ENCODE measurements around the gene PC.

The PC gene

DNA sequence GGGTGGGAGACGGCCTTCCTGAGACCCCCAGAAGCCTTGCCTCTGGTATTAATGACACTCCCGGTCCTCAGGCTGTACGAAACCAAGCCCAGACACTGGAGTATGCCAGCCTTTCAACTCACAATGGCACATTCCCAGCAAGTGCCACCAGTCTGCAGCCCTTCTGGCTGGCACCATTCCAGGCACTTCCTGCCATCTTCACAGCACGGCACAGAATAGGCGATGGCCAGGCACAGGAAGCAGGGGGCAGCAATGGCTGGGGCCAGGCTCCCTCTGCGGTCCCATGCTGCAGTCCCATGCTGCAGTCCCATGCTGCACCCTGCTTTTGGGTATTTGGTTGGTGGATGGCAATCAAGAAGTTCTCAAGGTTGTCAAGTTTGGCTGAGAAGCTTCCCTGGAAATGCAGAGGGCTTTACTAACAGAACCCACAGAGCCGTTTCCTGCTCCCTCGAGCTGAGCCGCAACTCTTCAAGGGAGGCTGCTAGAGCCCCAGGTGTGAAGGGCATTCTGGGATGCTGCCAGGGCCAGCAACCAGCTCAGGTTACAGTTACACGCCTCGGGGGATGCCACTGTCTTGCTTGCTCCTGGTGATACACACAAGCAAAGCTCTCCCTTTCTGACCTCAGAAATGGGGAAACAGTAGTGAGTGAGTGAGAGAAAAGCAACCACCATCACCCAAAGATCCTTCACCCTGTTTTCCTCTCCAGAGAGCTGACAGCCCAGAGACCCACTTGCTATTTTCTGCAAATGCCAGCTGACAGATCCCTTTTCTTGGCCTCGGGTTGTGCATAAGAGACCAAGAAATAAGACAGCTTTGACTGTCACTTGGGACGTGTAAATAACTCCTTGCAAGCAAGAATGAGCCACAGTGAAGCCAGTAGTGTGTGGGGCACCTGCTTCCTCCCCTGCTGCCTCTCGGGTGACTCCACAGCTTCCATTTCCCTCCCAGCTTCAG, 77.4 kb downstream of the PC start:
- Histone ChIP-seq H3K9ac (ENCODE audit: low read depth in 1 of 2, low read length in 2 of 2) (no peak overlapping the region), H3K4me1 (ENCODE audit: control insufficient read depth in 2 of 2, insufficient read depth in 2 of 2, low read length in 2 of 2) (peaks cover 7 to 11% of the 10 kb centered on the region in 2 donors), H3K27ac (ENCODE audit: low read depth in 2 of 2, low read length in 2 of 2) (no peak overlapping the region), H3K9me3 (ENCODE audit: control insufficient read depth in 2 of 2, low read length in 2 of 2) (no peaks in the 10 kb centered on the region), H3K4me3 (ENCODE audit: low read length in 2 of 2) (no peak overlapping the region), H3K27me3 (ENCODE audit: control insufficient read depth in 2 of 2, insufficient read depth in 2 of 2, low read length in 2 of 2) (no peaks in the 10 kb centered on the region), H3K36me3 (ENCODE audit: control insufficient read depth in 2 of 2, insufficient read depth in 2 of 2, low read length in 2 of 2) (no peaks in the 10 kb centered on the region)

GRCh38 chr11:66879999-66880398, 78.2 kb downstream of the PC start:
- H3K9me3 ChIP-seq (ENCODE audit: control insufficient read depth in 2 of 2, low read length in 2 of 2), result no peaks in the 10 kb centered on the region
- no peaks in the 10 kb centered on the region for H3K36me3 ChIP-seq (ENCODE audit: control insufficient read depth in 2 of 2, insufficient read depth in 2 of 2, low read length in 2 of 2)
- no peaks in the 10 kb centered on the region for H3K27me3 ChIP-seq (ENCODE audit: control insufficient read depth in 2 of 2, insufficient read depth in 2 of 2, low read length in 2 of 2)
- no peak overlapping the region for H3K4me3 ChIP-seq (ENCODE audit: low read length in 2 of 2)
- H3K9ac ChIP-seq (ENCODE audit: low read depth in 1 of 2, low read length in 2 of 2), result no peak overlapping the region
- peaks cover 7 to 11% of the 10 kb centered on the region in 2 donors for H3K4me1 ChIP-seq (ENCODE audit: control insufficient read depth in 2 of 2, insufficient read depth in 2 of 2, low read length in 2 of 2)
- H3K27ac ChIP-seq (ENCODE audit: low read depth in 2 of 2, low read length in 2 of 2), result no peak overlapping the region

DNA sequence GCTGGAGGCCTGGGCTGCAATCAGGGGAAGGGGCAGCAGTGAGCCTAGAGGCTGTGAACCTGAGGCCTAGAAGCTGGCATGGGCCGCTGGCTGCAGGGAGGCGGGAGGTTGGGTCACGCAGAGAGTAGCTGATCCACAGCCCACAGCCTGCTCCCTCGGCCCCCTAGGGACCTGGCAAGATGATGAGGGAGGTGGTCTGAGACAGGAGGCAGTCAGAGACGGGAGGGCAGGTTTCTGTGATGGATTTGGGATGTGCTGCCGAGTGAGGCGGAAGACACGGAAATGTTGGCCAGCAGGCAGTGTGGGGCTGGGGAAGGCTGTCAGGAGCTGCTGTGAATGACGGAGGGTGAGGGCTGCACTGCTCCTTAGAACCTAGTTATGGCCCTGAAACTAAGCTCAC, 78.6 kb downstream of the PC start:
- H3K9ac ChIP-seq (ENCODE audit: low read depth in 1 of 2, low read length in 2 of 2), result no peak overlapping the region
- H3K36me3 ChIP-seq (ENCODE audit: control insufficient read depth in 2 of 2, insufficient read depth in 2 of 2, low read length in 2 of 2), result no peaks in the 10 kb centered on the region
- no peak overlapping the region for H3K4me3 ChIP-seq (ENCODE audit: low read length in 2 of 2)
- H3K9me3 ChIP-seq (ENCODE audit: control insufficient read depth in 2 of 2, low read length in 2 of 2), result no peaks in the 10 kb centered on the region
- H3K27ac ChIP-seq (ENCODE audit: low read depth in 2 of 2, low read length in 2 of 2), result no peak overlapping the region
- peaks cover 7 to 11% of the 10 kb centered on the region in 2 donors for H3K4me1 ChIP-seq (ENCODE audit: control insufficient read depth in 2 of 2, insufficient read depth in 2 of 2, low read length in 2 of 2)
- H3K27me3 ChIP-seq (ENCODE audit: control insufficient read depth in 2 of 2, insufficient read depth in 2 of 2, low read length in 2 of 2), result no peaks in the 10 kb centered on the region

- Histone ChIP-seq H3K36me3 (ENCODE audit: control insufficient read depth in 2 of 2, insufficient read depth in 2 of 2, low read length in 2 of 2) (no peaks in the 10 kb centered on the region), H3K4me1 (ENCODE audit: control insufficient read depth in 2 of 2, insufficient read depth in 2 of 2, low read length in 2 of 2) (peaks cover 7 to 11% of the 10 kb centered on the region in 2 donors), H3K9ac (ENCODE audit: low read depth in 1 of 2, low read length in 2 of 2) (no peak overlapping the region), H3K9me3 (ENCODE audit: control insufficient read depth in 2 of 2, low read length in 2 of 2) (no peaks in the 10 kb centered on the region), H3K27ac (ENCODE audit: low read depth in 2 of 2, low read length in 2 of 2) (no peak overlapping the region), H3K4me3 (ENCODE audit: low read length in 2 of 2) (no peak overlapping the region), H3K27me3 (ENCODE audit: control insufficient read depth in 2 of 2, insufficient read depth in 2 of 2, low read length in 2 of 2) (no peaks in the 10 kb centered on the region)
Observed at GRCh38 chr11:66879000-66879399, 79.2 kb downstream of the PC start.

- Histone ChIP-seq H3K27me3 (ENCODE audit: control insufficient read depth in 2 of 2, insufficient read depth in 2 of 2, low read length in 2 of 2) (no peaks in the 10 kb centered on the region), H3K27ac (ENCODE audit: low read depth in 2 of 2, low read length in 2 of 2) (no peak overlapping the region), H3K4me3 (ENCODE audit: low read length in 2 of 2) (no peak overlapping the region), H3K9ac (ENCODE audit: low read depth in 1 of 2, low read length in 2 of 2) (no peak overlapping the region), H3K9me3 (ENCODE audit: control insufficient read depth in 2 of 2, low read length in 2 of 2) (no peaks in the 10 kb centered on the region), H3K36me3 (ENCODE audit: control insufficient read depth in 2 of 2, insufficient read depth in 2 of 2, low read length in 2 of 2) (no peaks in the 10 kb centered on the region), H3K4me1 (ENCODE audit: control insufficient read depth in 2 of 2, insufficient read depth in 2 of 2, low read length in 2 of 2) (peaks cover 6 to 11% of the 10 kb centered on the region in 2 donors)
Observed at GRCh38 chr11:66878474-66878873, 79.7 kb downstream of the PC start.

- no peak overlapping the region for H3K27ac ChIP-seq (ENCODE audit: low read depth in 2 of 2, low read length in 2 of 2)
- H3K9ac ChIP-seq (ENCODE audit: low read depth in 1 of 2, low read length in 2 of 2), result no peak overlapping the region
- no peaks in the 10 kb centered on the region for H3K9me3 ChIP-seq (ENCODE audit: control insufficient read depth in 2 of 2, low read length in 2 of 2)
- H3K4me1 ChIP-seq (ENCODE audit: control insufficient read depth in 2 of 2, insufficient read depth in 2 of 2, low read length in 2 of 2), result peaks cover under 1 to 8% of the 10 kb centered on the region in 2 donors
- no peak overlapping the region for H3K4me3 ChIP-seq (ENCODE audit: low read length in 2 of 2)
- H3K36me3 ChIP-seq (ENCODE audit: control insufficient read depth in 2 of 2, insufficient read depth in 2 of 2, low read length in 2 of 2), result no peaks in the 10 kb centered on the region
- H3K27me3 ChIP-seq (ENCODE audit: control insufficient read depth in 2 of 2, insufficient read depth in 2 of 2, low read length in 2 of 2), result no peaks in the 10 kb centered on the region
Observed at GRCh38 chr11:66877588-66878385, 80.4 kb downstream of the PC start.

DNA sequence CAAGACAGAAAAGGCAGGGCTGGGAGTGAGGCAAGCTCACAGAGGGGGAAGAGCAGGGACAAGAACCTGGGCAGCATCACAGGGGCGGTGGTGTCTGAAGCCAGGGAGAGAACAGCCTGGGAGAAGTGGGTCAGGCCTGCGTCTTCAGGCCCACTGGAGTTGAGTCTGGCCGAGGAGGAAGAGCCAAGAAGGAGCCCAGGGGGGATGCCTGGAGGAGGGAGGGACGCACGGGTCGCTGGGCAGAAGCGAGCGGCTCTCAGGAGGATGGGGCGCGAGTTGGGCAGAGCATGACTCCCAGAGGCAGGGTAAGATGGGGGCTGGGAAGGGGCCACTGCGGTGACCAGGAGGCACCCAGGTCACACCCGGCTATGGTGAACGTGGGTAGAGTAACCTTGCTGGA, 82.8 kb downstream of the PC start:
- H3K4me3 ChIP-seq (ENCODE audit: low read length in 2 of 2), result no peak overlapping the region
- no peak overlapping the region for H3K9ac ChIP-seq (ENCODE audit: low read depth in 1 of 2, low read length in 2 of 2)
- no peaks in the 10 kb centered on the region for H3K9me3 ChIP-seq (ENCODE audit: control insufficient read depth in 2 of 2, low read length in 2 of 2)

GRCh38 chr11:66874232-66874631, 84.0 kb downstream of the PC start:
- H3K27ac ChIP-seq (ENCODE audit: low read depth in 2 of 2, low read length in 2 of 2), result no peak overlapping the region
- H3K9ac ChIP-seq (ENCODE audit: low read depth in 1 of 2, low read length in 2 of 2), result no peak overlapping the region
- H3K4me3 ChIP-seq (ENCODE audit: low read length in 2 of 2), result no peak overlapping the region
- H3K27me3 ChIP-seq (ENCODE audit: control insufficient read depth in 2 of 2, insufficient read depth in 2 of 2, low read length in 2 of 2), result no peaks in the 10 kb centered on the region
- peaks cover 0 to 3% of the 10 kb centered on the region in 2 donors for H3K36me3 ChIP-seq (ENCODE audit: control insufficient read depth in 2 of 2, insufficient read depth in 2 of 2, low read length in 2 of 2)
- H3K4me1 ChIP-seq (ENCODE audit: control insufficient read depth in 2 of 2, insufficient read depth in 2 of 2, low read length in 2 of 2), result no peaks in the 10 kb centered on the region
- no peaks in the 10 kb centered on the region for H3K9me3 ChIP-seq (ENCODE audit: control insufficient read depth in 2 of 2, low read length in 2 of 2)

More for the DNA sequence above, 82.8 kb downstream of the PC start:
- Histone ChIP-seq H3K4me1 (ENCODE audit: control insufficient read depth in 2 of 2, insufficient read depth in 2 of 2, low read length in 2 of 2) (peaks cover 0 to 3% of the 10 kb centered on the region in 2 donors), H3K36me3 (ENCODE audit: control insufficient read depth in 2 of 2, insufficient read depth in 2 of 2, low read length in 2 of 2) (no peaks in the 10 kb centered on the region), H3K27ac (ENCODE audit: low read depth in 2 of 2, low read length in 2 of 2) (no peak overlapping the region), H3K27me3 (ENCODE audit: control insufficient read depth in 2 of 2, insufficient read depth in 2 of 2, low read length in 2 of 2) (no peaks in the 10 kb centered on the region)

- Histone ChIP-seq H3K27me3 (ENCODE audit: control insufficient read depth in 2 of 2, insufficient read depth in 2 of 2, low read length in 2 of 2) (no peaks in the 10 kb centered on the region), H3K4me3 (ENCODE audit: low read length in 2 of 2) (no peak overlapping the region), H3K4me1 (ENCODE audit: control insufficient read depth in 2 of 2, insufficient read depth in 2 of 2, low read length in 2 of 2) (peaks cover 2 to 3% of the 10 kb centered on the region in 2 donors), H3K9me3 (ENCODE audit: control insufficient read depth in 2 of 2, low read length in 2 of 2) (no peaks in the 10 kb centered on the region), H3K9ac (ENCODE audit: low read depth in 1 of 2, low read length in 2 of 2) (no peak overlapping the region), H3K36me3 (ENCODE audit: control insufficient read depth in 2 of 2, insufficient read depth in 2 of 2, low read length in 2 of 2) (peaks cover 0 to 3% of the 10 kb centered on the region in 2 donors), H3K27ac (ENCODE audit: low read depth in 2 of 2, low read length in 2 of 2) (no peak overlapping the region)
Observed at GRCh38 chr11:66871521-66871901, 86.7 kb downstream of the PC start.
